K562 (cell line): ENCODE data around the gene HACD1. TPM values are rescaled to one million over a fixed set of nuclear protein-coding genes. Genes with fewer than 3 reads are reported as not detected.

Experiments
- ARNT ChIP-seq, 2 experiments: fragments of 450-650 bp; IDR thresholded peaks; 2 replicates each; pipeline ENCODE4 v1.6.1; 2016; ENCODE audit warnings: mild to moderate bottlenecking in 1 of 2
- C11orf30 ChIP-seq: fragments of 450-650 bp; IDR thresholded peaks from 2 replicates; pipeline ENCODE4 v1.6.1; 2016; ENCODE audit warnings: low read depth, mild to moderate bottlenecking
- HDAC2 ChIP-seq: fragments of 450-650 bp; IDR thresholded peaks from 2 replicates; pipeline ENCODE4 v1.6.1; 2016; ENCODE audit warnings: mild to moderate bottlenecking
- MAFF ChIP-seq: IDR thresholded peaks from 2 replicates; pipeline ENCODE4 v1.6.1; 2012; ENCODE audit warnings: low read length, improper control_type of control experiment
- MAFK ChIP-seq: IDR thresholded peaks from 2 replicates; pipeline ENCODE4 v1.6.1; 2011; ENCODE audit warnings: low read length, improper control_type of control experiment
- NFE2 ChIP-seq: IDR thresholded peaks from 2 replicates; pipeline ENCODE4 v1.6.1; 2014; ENCODE audit warnings: antibody characterized with exemption, low read depth
- NFYB ChIP-seq: IDR thresholded peaks from 2 replicates; pipeline ENCODE4 v1.6.1; 2011; ENCODE audit warnings: mild to moderate bottlenecking, moderate library complexity; ENCODE audit not compliant: insufficient read length; ENCODE audit errors: extremely low read depth
- PHF20 ChIP-seq: fragments of 450-650 bp; IDR thresholded peaks from 2 replicates; pipeline ENCODE4 v1.6.1; 2018; ENCODE audit not compliant: partially characterized antibody
- SMAD3 ChIP-seq: fragments of 450-650 bp; formaldehyde crosslinking; conservative IDR thresholded peaks from 2 replicates; pipeline ENCODE4 v1.4.0; 2020; ENCODE audit warnings: mild to moderate bottlenecking
- SMARCA5 ChIP-seq: fragments of 450-650 bp; IDR thresholded peaks from 2 replicates; pipeline ENCODE4 v1.6.1; 2016
- SMARCC2 ChIP-seq: fragments of 450-650 bp; IDR thresholded peaks from 2 replicates; pipeline ENCODE4 v1.6.1; 2017; ENCODE audit warnings: antibody characterized with exemption, moderate library complexity, mild to moderate bottlenecking, low read depth
- SNRNP70 ChIP-seq: fragments of 200-400 bp; formaldehyde crosslinking; optimal IDR thresholded peaks from 2 replicates; pipeline ENCODE3; 2017; ENCODE audit warnings: low read depth, low read length
- TAF9B ChIP-seq: fragments of 450-650 bp; IDR thresholded peaks from 2 replicates; pipeline ENCODE4 v1.6.1; 2018; ENCODE audit warnings: mild to moderate bottlenecking; ENCODE audit not compliant: partially characterized antibody
- TGIF2 ChIP-seq: sonication (generic); formaldehyde crosslinking; IDR thresholded peaks from 2 replicates; pipeline ENCODE4 v1.8.1; 2022; ENCODE audit warnings: mild to moderate bottlenecking, missing genetic modification reagents, moderate library complexity
- TRIM24 ChIP-seq, 2 experiments: fragments of 450-650 bp; IDR thresholded peaks; 2 replicates each; pipeline ENCODE4 v1.6.1; 2016
- ZBTB1 ChIP-seq: sonication (generic); formaldehyde crosslinking; IDR thresholded peaks from 2 replicates; pipeline ENCODE4 v1.8.1; 2023; ENCODE audit warnings: missing genetic modification reagents, low read depth, mild to moderate bottlenecking, borderline replicate concordance
- ZFP36 ChIP-seq: fragments of 150-350 bp; IDR thresholded peaks from 2 replicates; pipeline ENCODE4 v1.6.1; 2018; ENCODE audit warnings: low read length, low read depth; ENCODE audit not compliant: partially characterized antibody
- ZNF12 ChIP-seq: sonication (generic); formaldehyde crosslinking; IDR thresholded peaks from 2 replicates; pipeline ENCODE4 v1.4.0; 2020; ENCODE audit warnings: mild to moderate bottlenecking, missing genetic modification reagents
- ZNF24 ChIP-seq: fragments of 450-650 bp; IDR thresholded peaks from 2 replicates; pipeline ENCODE4 v1.6.1; 2016
- ZNF589 ChIP-seq: fragments of 200-800 bp; sonication (Bioruptor generic); IDR thresholded peaks from 2 replicates; pipeline ENCODE4 v1.6.1; 2016; ENCODE audit warnings: low read depth, missing genetic modification characterization, missing compliant biosample characterization
- ZZZ3 ChIP-seq: fragments of 450-650 bp; IDR thresholded peaks from 2 replicates; pipeline ENCODE4 v1.6.1; 2016; ENCODE audit warnings: antibody characterized with exemption, mild to moderate bottlenecking, moderate library complexity
- polyA plus RNA-seq, 8 experiments: library from polyadenylated mRNA; depleted of rRNA in 4 of 8; stranded (reverse) in 5 of 8; unstranded in 3 of 8; fragments of >200 nt; fragmentation: Nextera tagmentation in 2 of 8; fragmentation: Illumina TruSeq in 1 of 8; extraction: Ambion mirVana in 2 of 8; extraction: Trizol in 1 of 8; gene quantifications; 2 replicates each; pipeline versions ENCODE4 v1.2.1 to v1.2.3, GENCODE V29; 2011 to 2014; ENCODE audit warnings: inconsistent platforms in 1 of 8, missing spikeins in 1 of 8
- total RNA-seq, 7 experiments: library from RNA; depleted of rRNA in 6 of 7; stranded (reverse); fragments of >200 nt in 6 of 7; fragmentation: Illumina TruSeq in 2 of 7; extraction: Trizol in 2 of 7; gene quantifications; 2 replicates each; pipeline versions ENCODE4 v1.2.1 to v1.2.3, GENCODE V29; 2011 to 2021; ENCODE audit warnings: low replicate concordance in 1 of 7
- TF ChIP-seq, protein P1 (sequence below): fragments of 450-650 bp; formaldehyde crosslinking; conservative IDR thresholded peaks from 2 replicates; pipeline ENCODE4 v1.4.0; 2022; ENCODE audit warnings: mild to moderate bottlenecking, missing genetic modification characterization
- TF ChIP-seq, protein P2 (sequence below): fragments of 450-650 bp; IDR thresholded peaks from 2 replicates; pipeline ENCODE4 v1.7.0; 2016; ENCODE audit warnings: borderline replicate concordance
- TF ChIP-seq, protein P3 (sequence below): sonication (generic); formaldehyde crosslinking; IDR thresholded peaks from 2 replicates; pipeline ENCODE4 v1.8.1; 2023; ENCODE audit warnings: mild to moderate bottlenecking, missing genetic modification reagents
- TF ChIP-seq, protein P4 (sequence below): fragments of 450-650 bp; IDR thresholded peaks from 2 replicates; pipeline ENCODE4 v1.6.1; 2014; ENCODE audit warnings: low read depth, mild to moderate bottlenecking, moderate library complexity, borderline replicate concordance

The HACD1 gene
- total and polyA plus RNA-seq, 9 of the 15 experiments (the other 6 are each of a cell fraction or from before 2014, with no cell fraction given) = 0.99 to 4.5 (median 2.4) TPM

DNA sequence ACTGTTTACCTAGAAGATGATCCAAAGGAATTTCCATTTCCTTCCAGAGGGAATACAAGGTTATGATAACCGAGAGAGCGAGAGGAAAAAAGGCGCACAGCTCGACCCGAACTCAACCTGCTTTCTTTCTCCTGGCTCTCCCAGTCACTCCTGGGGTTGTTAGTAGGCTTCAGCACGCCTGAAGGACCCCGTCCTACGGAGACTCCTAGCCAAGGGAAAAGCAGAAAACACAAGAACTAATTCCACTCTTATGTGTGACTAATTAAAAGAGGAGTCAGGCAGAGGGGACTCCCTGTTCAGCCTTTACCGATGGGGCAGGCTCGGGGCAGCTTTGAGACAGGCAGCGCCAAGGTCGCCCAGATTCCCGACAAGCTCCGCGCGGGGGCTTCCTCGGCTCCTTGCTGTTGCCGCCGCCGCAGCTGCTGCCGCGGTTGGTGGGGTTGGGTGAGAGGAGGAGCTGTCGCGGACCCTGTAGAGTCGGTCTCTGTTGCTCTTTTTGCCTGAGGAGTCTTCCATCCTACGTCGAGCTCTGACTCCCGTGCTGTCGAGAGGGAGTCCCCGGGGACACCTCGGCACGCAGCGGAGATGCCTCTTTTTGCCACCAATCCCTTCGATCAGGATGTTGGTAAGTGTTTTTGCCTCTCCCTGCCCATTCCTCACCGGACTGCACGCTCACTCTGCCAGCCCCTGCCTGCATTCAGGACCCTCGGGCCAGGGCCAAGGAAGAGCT lies 26.7 kb upstream of the HACD1 start, which contains the start of gene STAM (continued):
- TF ChIP-seq, protein P1, sequence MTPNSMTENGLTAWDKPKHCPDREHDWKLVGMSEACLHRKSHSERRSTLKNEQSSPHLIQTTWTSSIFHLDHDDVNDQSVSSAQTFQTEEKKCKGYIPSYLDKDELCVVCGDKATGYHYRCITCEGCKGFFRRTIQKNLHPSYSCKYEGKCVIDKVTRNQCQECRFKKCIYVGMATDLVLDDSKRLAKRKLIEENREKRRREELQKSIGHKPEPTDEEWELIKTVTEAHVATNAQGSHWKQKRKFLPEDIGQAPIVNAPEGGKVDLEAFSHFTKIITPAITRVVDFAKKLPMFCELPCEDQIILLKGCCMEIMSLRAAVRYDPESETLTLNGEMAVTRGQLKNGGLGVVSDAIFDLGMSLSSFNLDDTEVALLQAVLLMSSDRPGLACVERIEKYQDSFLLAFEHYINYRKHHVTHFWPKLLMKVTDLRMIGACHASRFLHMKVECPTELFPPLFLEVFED = no peak; the same call in 1 of the 2 replicates
- TF ChIP-seq NFYB = no peak
- peak; percentile 22; the same call in 1 of the 2 replicates for TF ChIP-seq MAFF
- TF ChIP-seq ZNF12 (CRISPR knock-in tag) = 0 out of 2 replicates have a peak, but pooled peaks have one; percentile 14
- TF ChIP-seq SMARCC2 = no peak
- 0 out of 4 replicates have a peak, but pooled peaks of 1 of the 2 experiments have one; percentile 26 for TF ChIP-seq ARNT (IDR thresholded peaks at IDR 0.05)
- peak; percentile 81 for TF ChIP-seq ZZZ3
- TF ChIP-seq, protein P2, sequence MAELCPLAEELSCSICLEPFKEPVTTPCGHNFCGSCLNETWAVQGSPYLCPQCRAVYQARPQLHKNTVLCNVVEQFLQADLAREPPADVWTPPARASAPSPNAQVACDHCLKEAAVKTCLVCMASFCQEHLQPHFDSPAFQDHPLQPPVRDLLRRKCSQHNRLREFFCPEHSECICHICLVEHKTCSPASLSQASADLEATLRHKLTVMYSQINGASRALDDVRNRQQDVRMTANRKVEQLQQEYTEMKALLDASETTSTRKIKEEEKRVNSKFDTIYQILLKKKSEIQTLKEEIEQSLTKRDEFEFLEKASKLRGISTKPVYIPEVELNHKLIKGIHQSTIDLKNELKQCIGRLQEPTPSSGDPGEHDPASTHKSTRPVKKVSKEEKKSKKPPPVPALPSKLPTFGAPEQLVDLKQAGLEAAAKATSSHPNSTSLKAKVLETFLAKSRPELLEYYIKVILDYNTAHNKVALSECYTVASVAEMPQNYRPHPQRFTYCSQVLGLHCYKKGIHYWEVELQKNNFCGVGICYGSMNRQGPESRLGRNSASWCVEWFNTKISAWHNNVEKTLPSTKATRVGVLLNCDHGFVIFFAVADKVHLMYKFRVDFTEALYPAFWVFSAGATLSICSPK = no peak
- TF ChIP-seq SMARCA5 = 0 out of 2 replicates have a peak, but pooled peaks have one; percentile 47
- TF ChIP-seq MAFK = peak; percentile 27; the same call in 1 of the 2 replicates
- 0 out of 2 replicates have a peak, but pooled peaks have one; percentile 5 for TF ChIP-seq SMAD3
- TF ChIP-seq NFE2 = peak; percentile 97
- no peak for TF ChIP-seq ZBTB1
- TF ChIP-seq ZFP36 = peak; percentile 19
- peak; percentile 92 for TF ChIP-seq C11orf30
- 0 out of 4 replicates have a peak, but pooled peaks of 1 of the 2 experiments have one; percentile 7 for TF ChIP-seq TRIM24 (IDR thresholded peaks at IDR 0.05)
- peak; percentile 21 for TF ChIP-seq PHF20
- 0 out of 2 replicates have a peak, but pooled peaks have one; percentile 55 for TF ChIP-seq HDAC2
- no peak for TF ChIP-seq ZNF24
- TF ChIP-seq SNRNP70 = no peak
- TF ChIP-seq, protein P3, sequence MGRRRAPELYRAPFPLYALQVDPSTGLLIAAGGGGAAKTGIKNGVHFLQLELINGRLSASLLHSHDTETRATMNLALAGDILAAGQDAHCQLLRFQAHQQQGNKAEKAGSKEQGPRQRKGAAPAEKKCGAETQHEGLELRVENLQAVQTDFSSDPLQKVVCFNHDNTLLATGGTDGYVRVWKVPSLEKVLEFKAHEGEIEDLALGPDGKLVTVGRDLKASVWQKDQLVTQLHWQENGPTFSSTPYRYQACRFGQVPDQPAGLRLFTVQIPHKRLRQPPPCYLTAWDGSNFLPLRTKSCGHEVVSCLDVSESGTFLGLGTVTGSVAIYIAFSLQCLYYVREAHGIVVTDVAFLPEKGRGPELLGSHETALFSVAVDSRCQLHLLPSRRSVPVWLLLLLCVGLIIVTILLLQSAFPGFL (CRISPR knock-in tag) = peak; percentile 19; the same call in 1 of the 2 replicates
- TF ChIP-seq TAF9B = peak; percentile 79
- peak; percentile 49; the same call in 1 of the 2 replicates for TF ChIP-seq ZNF589 (CRISPR knock-in tag)
- no peak for TF ChIP-seq TGIF2 (CRISPR knock-in tag)
- TF ChIP-seq, protein P4, sequence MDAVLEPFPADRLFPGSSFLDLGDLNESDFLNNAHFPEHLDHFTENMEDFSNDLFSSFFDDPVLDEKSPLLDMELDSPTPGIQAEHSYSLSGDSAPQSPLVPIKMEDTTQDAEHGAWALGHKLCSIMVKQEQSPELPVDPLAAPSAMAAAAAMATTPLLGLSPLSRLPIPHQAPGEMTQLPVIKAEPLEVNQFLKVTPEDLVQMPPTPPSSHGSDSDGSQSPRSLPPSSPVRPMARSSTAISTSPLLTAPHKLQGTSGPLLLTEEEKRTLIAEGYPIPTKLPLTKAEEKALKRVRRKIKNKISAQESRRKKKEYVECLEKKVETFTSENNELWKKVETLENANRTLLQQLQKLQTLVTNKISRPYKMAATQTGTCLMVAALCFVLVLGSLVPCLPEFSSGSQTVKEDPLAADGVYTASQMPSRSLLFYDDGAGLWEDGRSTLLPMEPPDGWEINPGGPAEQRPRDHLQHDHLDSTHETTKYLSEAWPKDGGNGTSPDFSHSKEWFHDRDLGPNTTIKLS = 0 out of 2 replicates have a peak, but pooled peaks have one; percentile 24
